DOHH2 (cell line): ENCODE data around the gene LRRC46.

ENCODE experiments used
- EZH2phosphoT487 ChIP-seq: fragments of 200-600 bp; sonication (generic); IDR thresholded peaks from 2 replicates; pipeline ENCODE4 v1.6.1; 2017; ENCODE audit warnings: borderline replicate concordance, mild to moderate bottlenecking, antibody characterized with exemption, low read length, moderate library complexity, mixed read lengths
- TF ChIP-seq, protein P1 (sequence below): fragments of 200-600 bp; sonication (generic); IDR thresholded peaks from one replicate; pipeline ENCODE4 v1.5.1; 2014; ENCODE audit warnings: antibody characterized with exemption, mild to moderate bottlenecking, low read depth, low read length; ENCODE audit not compliant: poor library complexity, severe bottlenecking

DNA sequence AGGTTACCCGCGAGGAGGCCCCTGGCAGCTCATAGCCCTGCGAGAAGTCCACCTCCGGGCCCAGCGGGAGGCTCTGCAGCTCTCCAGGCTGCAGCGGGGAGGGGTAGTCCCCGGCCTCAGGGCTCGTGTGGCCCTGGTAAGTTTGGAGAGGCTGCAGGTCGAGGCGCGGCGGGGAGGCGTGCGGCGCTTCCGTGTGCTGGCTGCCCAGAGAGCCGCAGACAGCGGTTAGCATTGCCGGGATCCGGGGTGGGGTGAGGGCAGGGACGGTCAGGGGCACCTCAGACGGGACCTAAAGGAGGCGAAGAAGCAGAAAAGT is 16.7 kb downstream of the LRRC46 start:
- TF ChIP-seq, protein P1, sequence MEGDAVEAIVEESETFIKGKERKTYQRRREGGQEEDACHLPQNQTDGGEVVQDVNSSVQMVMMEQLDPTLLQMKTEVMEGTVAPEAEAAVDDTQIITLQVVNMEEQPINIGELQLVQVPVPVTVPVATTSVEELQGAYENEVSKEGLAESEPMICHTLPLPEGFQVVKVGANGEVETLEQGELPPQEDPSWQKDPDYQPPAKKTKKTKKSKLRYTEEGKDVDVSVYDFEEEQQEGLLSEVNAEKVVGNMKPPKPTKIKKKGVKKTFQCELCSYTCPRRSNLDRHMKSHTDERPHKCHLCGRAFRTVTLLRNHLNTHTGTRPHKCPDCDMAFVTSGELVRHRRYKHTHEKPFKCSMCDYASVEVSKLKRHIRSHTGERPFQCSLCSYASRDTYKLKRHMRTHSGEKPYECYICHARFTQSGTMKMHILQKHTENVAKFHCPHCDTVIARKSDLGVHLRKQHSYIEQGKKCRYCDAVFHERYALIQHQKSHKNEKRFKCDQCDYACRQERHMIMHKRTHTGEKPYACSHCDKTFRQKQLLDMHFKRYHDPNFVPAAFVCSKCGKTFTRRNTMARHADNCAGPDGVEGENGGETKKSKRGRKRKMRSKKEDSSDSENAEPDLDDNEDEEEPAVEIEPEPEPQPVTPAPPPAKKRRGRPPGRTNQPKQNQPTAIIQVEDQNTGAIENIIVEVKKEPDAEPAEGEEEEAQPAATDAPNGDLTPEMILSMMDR = no peak
- no peak for TF ChIP-seq EZH2phosphoT487
